AG10803 (cell line): Measurements from ENCODE around the gene MYDGF.

Experiments
- DNase-seq: peaks from one replicate; pipeline ENCODE4 v3.0.0; 2010; ENCODE audit warnings: low read depth
- H3K4me3 ChIP-seq: 2 replicates; pipeline ENCODE4 v1.5.1; 2011; ENCODE audit warnings: mild to moderate bottlenecking, low read length, control low read depth
- CTCF ChIP-seq: conservative IDR thresholded peaks from 2 replicates; pipeline ENCODE4 v1.5.1; 2011; ENCODE audit warnings: mild to moderate bottlenecking, low read length, control low read depth, inconsistent platforms

The MYDGF gene

DNA sequence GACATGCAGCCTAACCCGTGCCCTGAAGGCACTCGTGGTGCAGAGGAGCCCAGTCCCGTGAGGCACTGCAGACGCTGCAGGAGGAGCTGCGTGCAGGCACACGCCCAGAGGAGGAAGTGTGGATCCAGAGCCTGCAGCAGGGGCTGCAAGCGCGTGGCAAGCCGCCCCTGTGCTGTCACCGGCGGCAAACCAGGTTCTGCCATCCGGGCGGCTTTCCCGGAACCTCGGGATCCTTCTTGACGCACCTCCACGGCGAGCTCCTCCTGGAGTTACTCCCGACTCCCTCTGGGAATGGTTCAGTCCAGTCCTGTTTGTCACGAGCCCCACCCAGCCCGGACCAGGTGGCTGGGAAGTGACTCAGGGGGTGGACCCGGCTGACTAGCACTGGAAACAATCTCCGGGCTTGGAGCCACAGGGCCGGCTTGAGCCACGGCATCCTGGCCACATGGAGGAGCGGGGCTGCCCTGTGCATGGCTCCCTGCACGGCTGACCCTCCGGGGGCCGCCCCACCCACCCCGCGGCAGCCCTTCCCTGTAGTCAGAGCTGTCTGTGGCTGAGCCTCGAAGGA is 43.3 kb upstream of the MYDGF start:
- no peak for TF ChIP-seq CTCF
- H3K4me3 ChIP-seq: peak overlapping the region; percentile 15; the same call in 1 of the 2 replicates
- DNase-seq: peak; percentile 95

DNA sequence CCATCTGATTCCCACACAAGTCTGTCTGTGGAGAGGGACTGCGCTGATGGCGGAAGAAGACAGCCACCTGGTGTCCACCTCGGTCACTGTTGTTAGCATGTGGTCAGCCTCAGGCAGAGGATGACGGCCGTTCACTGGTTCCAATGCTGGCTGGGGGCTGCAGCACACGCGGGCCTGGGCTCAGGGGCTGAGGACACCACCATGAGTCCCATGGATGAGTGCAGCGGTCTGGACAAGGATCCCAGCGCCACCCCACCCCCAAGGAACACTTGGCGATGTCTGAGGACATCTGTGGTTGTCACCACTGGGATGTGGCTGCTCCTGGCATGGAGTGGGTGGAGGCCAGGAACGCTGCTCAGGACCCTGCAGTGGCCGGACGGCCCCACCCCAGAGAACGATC is 42.6 kb upstream of the MYDGF start:
- TF ChIP-seq CTCF: no peak

GRCh38 chr19:4711211-4711610 is 41.1 kb upstream of the MYDGF start:
- no peak overlapping the region for H3K4me3 ChIP-seq
- TF ChIP-seq CTCF: no peak
- DNase-seq: no peak

More for the DNA sequence above, 42.6 kb upstream of the MYDGF start:
- H3K4me3 ChIP-seq: no peak overlapping the region
- no peak for DNase-seq

DNA sequence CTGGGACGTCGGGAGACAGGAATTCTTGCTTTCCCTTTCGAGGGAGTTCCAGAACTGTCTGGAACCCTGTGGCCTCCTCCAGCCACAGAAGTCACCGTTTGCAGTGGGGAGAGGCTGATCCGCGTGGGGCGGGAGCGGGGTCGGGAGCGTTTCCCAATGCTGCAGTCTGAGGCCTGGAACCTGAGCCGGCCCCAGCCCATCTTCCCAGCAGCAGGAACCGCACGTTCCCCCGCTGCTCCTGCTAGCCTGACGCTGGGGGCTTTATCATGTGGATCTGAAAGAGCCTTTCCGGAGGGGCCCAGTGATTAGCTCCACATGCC is 40.1 kb upstream of the MYDGF start:
- DNase-seq: no peak
- TF ChIP-seq CTCF: no peak
- H3K4me3 ChIP-seq: no peak overlapping the region

- DNase-seq: no peak
- H3K4me3 ChIP-seq: no peak overlapping the region
- TF ChIP-seq CTCF: no peak
Observed at GRCh38 chr19:4709440-4710280, 39.5 kb upstream of the MYDGF start.

DNA sequence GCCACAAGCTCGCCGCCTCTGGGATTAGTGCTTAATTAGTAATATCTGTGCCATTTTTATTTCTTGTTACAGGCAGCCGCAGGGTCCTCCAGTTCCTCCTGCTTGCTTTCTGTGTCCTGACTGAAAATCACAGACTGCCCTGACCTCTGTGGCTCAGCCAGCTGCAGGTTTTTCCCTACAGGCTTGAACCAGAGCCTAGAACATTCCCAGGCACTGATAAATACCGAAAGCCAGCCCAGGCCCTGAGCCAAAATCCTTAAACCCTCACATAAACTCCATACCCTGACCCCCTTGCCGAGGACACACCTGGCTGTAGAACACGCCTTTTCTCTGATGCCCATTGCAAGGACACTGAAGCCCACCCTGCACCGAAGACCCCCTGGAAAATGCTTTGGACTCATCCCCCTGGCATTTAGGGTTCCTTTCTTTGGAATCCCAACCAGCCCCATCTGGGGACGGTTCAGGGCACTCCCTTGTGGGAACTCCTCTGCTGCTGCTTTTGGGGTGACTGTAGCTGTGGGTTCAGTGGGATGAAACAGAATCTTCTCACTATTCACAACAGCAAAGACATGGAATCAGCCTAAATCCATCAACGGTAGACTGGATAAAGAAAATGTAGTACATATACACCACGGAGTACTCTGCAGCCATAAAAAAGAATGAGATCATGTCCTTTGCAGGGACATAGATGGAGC is 38.0 kb upstream of the MYDGF start:
- H3K4me3 ChIP-seq: no peak overlapping the region
- no peak for TF ChIP-seq CTCF
- DNase-seq: peak; percentile 45
